Stimulated activated CD4-positive, alpha-beta T cell treated with anti-CD3 and anti-CD28 coated beads, Interleukin-1b, Interleukin-23, amount 100 ng/mL, for 24 hours (primary cell): ENCODE data around the gene IGFL4.

Experiments
- DNase-seq, 4 experiments: peaks; one replicate each; pipeline ENCODE4 v3.0.0-alpha.2; 2020; ENCODE audit warnings: low read depth in 4 of 4, low spot score in 1 of 4

The IGFL4 gene

DNA sequence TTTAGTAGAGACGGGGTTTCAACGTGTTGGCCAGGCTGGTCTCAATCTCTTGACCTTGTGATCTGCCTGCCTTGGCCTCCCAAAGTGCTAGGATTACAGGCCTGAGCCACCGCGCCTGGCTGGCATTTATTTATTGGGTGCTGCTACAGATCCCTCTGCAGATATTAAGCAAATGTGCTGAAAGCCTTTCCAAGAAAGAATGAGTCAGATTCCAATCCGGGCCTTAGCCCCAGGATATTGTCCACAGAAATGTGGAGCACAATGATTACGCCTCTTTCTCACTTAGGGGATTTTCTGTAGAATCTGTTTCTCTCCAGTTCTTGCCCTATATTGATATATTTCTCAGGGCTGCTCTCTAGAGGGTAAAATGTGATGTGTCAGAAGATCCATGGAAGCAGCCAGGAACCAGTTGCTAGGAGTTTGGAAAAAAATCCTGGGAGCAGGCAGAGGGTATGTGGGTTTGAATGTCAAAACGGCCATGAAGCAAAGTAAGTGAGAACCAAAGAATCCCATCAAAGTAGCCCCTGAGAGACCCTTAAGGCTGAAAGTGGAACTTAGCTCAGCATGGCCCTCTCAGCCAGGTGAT lies 24.8 kb upstream of the IGFL4 start:
- DNase-seq: no peak

DNA sequence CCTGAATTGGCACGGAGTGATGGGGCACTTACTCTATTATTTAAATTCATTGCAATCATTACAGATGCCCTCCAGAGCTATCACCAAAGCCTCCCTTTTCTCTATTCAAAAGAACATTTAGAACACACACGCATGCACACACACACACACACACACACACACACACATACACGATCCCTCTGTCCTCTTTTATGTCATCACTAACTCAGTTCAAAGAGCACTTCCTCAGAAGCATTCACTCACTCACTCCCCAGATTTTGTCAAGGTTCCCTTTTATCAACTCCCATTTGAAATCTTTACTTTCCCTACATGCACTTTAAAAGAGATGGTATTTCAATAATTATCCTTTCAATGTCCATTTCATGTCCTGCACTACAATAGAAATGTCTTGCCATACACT lies 22.4 kb upstream of the IGFL4 start:
- no peak for DNase-seq

DNA sequence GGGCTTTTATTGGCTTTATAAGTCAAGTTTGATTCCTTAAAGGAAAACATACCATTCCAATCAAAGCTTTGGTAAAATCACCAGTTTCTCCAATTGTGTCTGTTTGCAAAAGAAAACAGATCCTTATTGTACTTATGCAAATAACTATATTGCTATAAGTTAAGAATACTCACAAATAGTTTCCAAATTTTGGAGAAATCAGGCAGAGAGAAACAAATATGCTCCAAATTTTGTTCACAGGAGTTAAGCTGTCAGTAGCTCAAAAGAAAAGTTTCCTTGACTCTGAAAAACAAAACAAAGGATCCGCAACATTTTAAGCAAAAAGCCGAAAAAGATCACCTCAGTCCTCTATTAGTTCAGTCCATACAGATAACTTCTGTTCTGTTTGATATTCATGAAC lies 19.2 kb upstream of the IGFL4 start:
- DNase-seq: no peak

DNA sequence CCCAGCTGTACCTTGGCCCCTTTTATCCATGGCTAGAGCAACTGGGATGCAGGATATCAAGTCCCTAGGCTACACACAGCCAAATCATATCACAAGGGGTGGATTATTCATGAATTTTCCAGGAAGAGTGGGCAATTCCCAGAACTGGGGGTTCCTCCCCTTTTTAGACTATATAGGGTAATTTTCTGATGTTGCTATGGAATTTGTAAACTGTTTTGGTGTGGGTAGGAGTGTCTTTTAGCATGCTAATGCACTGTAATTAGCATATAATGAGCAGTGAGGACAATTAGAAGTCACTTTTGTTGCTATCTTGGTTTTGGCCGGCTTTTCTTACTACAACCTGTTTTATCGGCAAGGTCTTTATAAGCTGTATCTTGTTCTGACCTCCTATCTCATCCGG lies 18.0 kb upstream of the IGFL4 start:
- no peak for DNase-seq

DNA sequence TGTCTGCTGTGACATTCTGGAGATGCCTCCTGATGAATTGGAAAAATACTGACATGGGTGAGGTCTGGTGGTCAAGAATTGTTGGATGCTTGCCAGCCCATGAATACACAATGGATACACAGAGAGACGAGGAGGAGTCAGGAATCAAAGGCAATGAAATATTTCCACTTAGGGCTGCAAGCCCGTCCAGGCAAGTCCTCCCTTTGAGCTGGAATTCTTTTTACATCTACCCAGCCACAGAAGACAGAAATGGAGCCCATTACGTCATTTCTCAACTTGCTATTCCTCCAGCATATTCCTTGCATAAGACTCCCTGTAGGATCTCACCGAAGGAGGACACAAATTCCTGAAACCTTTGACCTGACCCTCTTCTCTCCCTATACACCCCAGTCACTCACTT lies 15.7 kb upstream of the IGFL4 start:
- no peak for DNase-seq

DNA sequence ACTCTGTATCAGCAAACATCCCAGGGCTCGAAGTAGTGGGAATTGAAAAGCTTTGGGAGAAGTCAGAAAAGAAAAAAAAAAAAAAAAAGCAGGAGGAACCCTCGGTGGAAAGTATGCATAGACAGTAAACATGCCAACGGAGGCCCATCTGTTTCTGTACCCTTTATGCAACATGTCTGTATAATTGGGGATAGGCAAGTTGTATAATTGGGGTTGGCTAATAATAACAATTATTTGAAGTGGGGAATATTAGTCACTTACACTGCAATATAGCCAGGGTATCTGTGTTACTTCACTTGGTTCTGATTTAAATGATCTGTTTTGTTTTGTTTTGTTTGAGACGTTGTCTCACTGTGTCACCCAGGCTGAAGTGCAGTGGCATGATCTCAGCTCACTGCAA lies 12.1 kb upstream of the IGFL4 start:
- no peak for DNase-seq

DNA sequence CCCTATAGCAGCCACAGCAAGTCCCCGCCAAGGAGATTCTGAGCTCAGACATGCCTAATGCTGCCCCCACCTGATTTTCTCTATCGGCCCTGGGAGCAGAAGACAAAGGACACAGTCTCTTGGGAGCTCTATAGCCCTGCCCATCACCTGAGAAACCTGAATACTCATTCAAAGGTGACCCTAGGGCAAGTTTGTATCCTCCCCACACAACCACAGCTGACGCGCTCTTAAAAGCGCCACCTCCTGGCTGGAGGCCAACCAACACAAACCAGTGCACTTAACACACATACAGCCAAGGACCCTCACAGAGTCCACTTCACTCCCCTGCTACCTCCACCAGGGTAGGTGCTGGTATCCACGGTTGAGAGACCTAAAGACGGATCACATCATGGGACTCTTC lies 8.8 kb upstream of the IGFL4 start:
- DNase-seq: no peak

DNA sequence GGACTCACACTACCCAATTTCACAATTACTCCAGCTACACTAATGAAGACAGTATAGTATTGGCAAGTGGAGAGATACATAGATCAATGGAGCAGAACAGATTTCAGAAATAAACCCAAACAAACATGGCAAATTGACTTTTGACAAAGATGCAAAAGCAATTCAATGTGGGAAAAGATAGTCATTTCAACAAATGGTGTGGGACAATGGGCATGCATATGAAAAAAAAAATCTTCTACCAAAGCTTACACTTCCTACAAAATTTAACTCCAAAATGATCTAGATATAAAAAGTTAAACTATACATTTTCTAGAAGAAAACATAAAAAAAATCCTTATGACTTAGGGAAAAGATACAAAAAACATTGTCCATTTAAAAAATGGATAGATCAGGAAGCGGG lies 2.7 kb upstream of the IGFL4 start:
- no peak for DNase-seq

DNA sequence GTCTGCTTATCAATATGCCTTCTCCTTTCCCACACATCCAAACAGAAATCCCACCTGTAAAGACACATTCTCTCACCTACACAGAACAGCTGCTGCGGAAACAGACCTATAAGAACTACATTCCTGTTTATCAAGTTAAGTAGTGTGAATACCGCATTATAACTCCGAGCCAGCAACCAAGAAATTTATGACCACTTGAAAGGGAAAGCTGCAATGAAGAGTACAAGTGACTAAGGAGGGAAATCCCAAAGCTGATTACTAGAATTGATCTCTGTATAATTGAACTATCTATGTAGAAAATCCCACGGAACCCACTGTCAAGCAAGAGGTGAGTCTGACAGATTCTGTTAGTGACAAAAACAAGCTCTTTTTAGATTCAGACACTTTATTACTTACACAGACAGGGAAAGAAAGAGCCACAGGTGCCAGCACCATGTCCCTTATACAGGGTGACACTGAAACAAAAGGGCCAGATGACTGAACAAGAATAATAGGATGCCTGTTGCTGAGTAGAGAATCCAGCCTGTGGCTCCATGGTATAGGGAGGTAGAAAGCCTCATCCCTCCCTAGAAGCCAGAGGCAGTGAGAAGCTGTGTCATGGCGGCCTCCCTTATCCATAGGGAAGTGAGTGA lies 1.6 kb upstream of the IGFL4 start:
- DNase-seq: no peak

DNA sequence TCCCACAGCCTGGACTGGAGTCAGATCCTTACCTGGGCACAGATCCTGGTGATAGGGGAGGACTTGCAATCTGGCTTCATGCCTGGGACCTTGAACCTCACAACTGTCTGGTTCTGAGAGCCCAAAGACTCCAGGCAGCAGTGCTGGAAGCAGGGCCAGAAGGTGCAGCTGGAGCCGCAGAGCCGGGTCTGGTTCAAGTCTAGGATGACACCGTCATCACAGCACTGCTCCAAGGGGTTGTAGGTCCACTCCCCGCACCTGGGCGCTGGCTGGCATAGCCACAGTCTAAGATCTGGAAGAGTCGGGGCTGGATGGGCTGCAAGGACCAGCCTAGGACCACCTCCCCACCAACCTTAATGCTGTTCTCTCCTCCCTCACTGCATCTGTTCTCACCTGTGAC lies 677 bp downstream of the IGFL4 start:
- no peak for DNase-seq

DNA sequence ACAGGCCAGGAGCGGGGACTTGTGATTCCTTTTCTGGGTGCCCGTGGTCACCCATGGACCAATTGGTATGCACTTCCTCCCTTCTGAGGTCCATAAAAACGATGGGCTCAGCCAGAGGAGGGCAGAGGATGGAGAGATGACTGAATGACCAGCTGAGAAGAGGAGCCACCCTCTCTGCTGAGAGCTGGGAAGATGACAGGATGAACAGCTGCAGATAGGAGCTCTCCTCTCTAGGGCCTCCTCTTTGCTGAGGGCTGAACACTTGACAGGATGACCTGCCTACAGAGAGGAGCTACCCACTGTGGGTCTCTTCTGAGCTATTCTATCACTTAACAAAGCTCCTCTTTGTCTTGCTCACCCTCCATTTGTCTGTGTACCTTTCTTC lies 4.1 kb downstream of the IGFL4 start:
- DNase-seq: no peak

DNA sequence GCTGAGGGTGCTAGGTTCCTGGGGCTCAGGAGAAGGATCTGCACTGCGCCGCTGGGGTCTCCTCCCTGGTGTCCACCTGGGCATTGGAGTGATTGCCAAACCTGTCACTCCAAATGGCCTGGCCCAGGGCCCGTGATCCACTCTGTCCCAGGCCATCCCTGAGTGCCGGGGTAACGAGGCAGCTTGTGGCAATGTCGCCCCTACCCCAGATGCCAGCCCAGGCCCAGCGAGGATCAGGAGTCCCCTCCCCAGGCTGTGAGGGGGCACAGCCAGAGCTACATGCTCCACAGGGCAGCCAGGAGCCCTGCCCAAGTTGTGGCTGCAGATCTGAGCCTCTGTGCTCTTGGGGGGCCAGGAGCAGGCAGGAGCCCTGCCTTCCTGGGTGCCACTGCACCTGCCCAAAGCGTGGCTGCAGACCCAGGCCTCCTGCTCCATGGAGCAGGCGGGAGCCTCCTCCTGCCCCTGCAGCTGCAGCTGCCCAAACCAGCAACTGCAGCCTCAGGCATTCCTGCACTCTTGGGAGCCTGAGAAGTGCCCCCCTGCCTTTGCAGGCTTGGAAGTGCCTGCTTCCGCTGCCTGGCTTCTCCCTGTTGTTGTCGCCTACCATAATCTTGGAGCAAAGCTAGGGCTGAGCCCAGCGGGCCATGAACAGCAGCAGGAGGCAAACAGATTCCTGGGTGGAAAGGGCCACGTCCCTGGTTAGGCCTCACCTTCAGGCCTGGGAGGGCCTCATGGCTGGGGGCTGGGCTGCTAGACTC lies 4.6 kb downstream of the IGFL4 start:
- no peak for DNase-seq

DNA sequence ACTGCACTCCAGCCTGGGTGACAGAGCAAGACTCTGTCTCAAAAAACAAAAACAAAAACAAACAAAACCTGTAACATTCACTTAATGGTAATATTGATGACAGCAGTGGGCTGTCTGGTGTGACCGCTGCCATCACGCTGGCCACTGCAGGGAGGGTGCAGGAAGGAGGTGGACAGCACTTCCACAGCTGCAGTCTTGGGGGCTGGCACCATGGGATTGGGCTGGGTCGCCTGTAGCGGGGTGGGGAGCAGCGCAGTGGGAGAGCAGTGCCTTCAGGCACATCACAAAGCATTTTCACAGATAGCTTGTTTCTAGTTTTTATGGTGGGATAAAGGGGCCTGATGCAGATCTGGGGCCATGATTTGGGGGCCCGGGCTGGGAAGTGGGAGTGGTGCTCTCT lies 5.3 kb downstream of the IGFL4 start:
- no peak for DNase-seq

DNA sequence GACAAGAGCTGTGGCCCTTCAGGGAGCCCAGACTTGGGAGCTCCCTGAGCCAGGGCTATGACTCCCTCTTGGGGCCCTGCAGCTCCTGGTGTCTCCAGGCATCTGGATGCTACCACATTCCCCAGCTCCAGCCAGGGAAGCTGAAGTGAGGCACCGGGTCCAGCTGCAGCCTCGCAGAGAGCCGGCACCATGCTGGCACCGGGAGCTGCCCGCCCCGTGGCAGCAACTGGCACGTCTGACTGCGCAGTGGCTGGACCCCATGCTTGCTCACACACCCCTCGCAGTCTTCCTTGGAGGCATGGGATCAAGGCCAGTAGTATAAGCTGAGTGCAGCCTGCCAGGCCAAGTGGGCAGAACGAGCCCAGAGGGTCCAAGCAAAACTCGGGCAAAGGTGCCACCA lies 7.4 kb downstream of the IGFL4 start:
- DNase-seq: no peak

DNA sequence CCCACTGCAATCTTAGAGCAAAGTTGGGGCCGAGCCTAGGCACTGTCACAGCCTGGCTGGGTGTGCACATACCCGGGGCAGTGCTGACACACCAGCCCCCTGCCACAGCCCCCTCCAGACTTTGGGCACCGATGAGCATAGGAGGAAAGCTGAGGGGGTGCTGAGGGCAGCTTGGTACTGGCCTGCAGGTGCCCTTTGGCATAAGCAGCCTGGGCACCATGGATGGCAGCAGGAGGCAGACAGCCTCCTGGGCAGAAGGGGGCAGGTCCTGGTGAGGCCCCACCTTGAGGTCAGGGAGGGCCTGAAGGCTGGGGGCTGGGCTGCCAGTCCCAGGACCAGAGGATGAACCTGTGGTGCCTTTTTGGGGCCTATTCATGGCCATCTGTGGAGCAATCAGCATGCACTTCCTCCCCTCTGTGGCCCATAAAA lies 8.2 kb downstream of the IGFL4 start:
- DNase-seq: no peak

DNA sequence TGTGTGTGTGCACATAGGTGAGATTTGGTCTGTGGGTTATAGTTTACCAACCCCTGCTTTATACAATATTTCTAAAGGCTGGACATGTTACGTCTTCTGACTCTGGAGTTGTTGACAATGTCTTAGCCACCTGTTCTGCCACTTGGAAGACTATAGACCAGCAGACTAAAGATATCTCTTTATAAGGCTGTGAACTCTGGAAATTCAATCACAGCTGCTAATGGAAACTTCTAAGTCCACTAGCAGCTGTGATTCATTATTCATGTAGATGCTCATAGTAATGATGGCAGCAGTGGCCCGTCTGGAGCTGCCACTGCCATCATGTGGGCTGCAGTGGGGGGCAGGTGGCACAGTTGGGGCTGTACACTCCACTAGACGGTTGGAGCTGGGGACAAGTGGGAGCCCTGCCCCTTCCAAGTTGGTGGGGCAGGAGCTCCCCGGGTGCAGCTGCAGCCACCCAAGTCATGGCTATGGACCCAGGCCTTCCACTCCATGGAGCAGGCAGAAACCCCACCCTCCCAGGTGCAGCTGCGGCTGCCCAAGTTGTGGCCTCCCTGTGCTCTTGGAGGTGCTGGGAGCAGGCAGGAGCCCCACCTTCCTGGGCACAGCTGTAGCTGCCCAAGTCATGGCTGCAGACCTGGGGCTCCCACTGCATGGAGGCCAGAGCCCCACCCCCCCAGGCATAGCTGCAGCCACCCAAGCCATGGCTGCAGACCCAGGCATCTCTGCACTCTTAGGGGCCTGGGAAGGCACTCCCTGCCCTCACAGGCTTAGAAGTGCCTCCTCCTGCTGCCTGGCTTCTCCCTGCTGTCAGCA lies 8.8 kb downstream of the IGFL4 start:
- no peak for DNase-seq

DNA sequence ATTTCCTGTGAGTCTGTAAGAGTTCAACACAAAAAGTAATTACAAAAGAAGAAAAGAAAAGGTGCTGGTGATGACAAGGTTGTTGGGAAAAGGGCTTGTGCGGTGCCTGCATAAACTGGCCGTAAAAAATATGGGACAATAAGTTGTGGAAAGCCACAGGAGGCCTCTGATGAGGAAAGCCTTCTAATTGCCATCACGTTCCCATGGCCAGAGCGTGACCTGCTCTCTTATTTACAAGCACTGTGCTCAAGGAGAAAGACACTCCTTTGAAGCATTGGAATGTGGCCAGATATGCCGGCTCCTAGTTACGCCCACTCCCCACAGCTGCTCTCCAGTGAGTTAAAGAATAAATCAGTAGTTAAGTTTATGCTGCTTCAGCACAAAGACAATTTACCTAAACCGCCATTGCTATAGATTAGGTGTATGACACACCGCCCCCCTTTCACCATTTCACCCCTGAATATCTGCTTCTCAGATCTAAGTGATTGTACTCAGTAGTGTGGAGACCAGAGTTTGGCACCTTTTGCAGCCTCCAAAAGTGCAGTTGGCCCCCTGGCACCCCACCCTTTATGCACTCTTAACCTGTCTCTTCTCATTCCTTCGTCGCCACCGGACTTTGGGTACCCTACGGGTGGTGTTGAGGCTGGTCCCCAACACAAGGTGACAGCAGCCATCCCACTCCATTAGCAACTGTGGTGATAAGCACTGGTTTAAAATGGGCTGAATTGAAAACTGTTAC lies 9.8 kb downstream of the IGFL4 start:
- DNase-seq: no peak

DNA sequence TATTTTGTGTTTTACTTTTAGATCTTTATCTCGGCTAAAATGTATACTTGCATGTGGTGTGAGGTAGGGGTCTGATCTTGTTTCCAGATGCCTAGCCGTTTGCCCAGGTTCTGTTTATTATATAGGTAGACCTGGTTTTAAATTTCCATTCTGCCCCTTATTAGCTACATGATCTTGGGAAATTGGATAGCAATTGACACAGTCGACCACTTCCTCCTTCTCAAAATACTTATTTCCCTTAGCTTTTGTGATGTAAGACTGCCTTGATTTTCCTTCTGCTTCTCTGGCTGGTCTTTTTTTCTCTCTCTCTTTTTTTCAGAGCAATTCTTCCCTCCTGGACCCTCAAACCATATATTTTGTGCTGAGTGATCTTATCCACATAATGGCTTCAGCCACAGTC lies 15.0 kb downstream of the IGFL4 start:
- no peak for DNase-seq

DNA sequence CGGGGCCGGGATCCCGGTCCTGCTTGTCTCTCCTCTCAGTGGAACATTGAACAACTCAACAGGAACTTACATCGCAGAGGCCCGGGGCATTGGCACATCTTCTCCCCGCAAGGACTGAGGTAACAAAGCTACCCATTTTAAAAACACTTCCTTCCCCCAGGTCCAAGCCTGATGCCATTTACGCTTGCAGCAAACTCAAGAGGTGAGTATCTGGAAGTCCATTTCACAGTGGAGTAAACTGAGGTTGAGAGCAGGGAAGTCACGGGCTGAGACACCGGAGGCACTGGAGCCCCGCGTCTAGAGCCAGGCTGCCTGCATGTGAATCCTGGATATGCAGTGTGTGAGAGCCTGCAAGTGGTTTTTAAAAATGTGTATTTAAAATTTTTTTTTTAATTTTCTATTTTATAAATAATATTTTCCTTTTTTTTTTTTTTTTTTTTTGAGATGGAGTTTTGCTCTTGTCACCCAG lies 17.5 kb downstream of the IGFL4 start:
- DNase-seq: no peak

DNA sequence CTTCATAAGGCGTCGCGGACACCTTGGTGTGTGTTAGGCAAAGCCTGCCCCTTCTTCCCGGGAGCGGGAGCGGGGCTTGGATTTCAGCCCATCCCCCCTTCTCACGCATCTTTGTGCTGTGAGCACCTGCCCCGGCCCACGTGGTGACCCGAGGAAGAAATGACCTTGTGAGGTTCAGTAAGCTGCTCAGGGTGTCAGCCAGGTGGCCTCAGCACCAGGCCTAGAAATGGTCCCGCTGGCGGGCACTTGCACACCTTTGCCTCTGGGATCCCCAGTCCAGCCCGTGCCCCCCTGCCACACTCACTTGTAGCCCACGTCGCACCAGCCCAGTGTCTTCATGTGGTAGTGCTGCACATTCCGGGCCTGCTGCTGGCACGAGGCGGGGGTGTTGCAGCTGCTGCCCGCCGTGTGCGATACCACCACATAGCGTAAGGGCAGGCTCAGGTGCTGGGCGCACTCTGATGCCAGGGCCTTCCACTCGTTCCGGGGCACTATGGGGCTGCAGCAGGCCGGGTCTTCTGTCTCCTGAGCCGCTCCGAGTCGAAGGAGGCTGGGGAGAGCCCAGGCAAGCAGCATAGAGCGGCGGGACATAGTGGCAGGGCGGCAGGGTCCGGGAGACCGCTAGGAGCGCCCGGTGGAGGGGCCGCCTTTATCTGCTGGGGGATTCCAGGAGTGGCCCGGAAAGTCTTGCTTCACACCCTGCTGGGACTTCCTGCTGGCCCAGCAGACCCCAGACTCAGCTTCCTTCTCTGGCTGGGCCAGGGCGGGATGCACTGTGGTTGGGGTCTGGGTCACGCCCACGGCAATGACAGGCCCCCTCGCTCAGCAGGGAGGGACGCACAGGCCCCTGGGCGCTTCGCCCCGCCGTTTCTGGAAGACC lies 18.1 kb downstream of the IGFL4 start, which contains the start of gene PGLYRP1:
Gene PGLYRP1 (minus strand): TSS at position 623 of the 880 bp plus-strand sequence. CDS start 32 bp downstream, at position 591.
- no peak for DNase-seq
